GM12872 (cell line): Measurements from ENCODE around the gene POLG.
A peak's percentile ranks its signal among the peaks of the same experiment; 100 is the strongest.

ENCODE experiments used
- CTCF ChIP-seq: IDR thresholded peaks from 3 replicates; pipeline ENCODE4 v1.5.1; 2011; ENCODE audit warnings: low read depth, mild to moderate bottlenecking, low read length, moderate library complexity; ENCODE audit not compliant: insufficient read depth

The POLG gene

GRCh38 chr15:89325039-89325803 lies 9.4 kb downstream of the POLG start:
- no peak for TF ChIP-seq CTCF

GRCh38 chr15:89323825-89324224 lies 10.8 kb downstream of the POLG start:
- TF ChIP-seq CTCF, result no peak

- no peak for TF ChIP-seq CTCF
Measured at GRCh38 chr15:89322822-89323221, 11.8 kb downstream of the POLG start.

GRCh38 chr15:89321521-89322410 lies 12.9 kb downstream of the POLG start:
- 0 out of 3 replicates have a peak, but pooled peaks have one; percentile 17 for TF ChIP-seq CTCF

GRCh38 chr15:89320200-89320599 lies 14.4 kb downstream of the POLG start:
- TF ChIP-seq CTCF, result no peak

GRCh38 chr15:89319678-89320077 lies 14.9 kb downstream of the POLG start:
- TF ChIP-seq CTCF, result no peak

GRCh38 chr15:89317186-89317720 lies 17.4 kb downstream of the POLG start:
- no peak for TF ChIP-seq CTCF
